ENCODE results near the gene ZC3H15.

ZC3H15 gene

DNA sequence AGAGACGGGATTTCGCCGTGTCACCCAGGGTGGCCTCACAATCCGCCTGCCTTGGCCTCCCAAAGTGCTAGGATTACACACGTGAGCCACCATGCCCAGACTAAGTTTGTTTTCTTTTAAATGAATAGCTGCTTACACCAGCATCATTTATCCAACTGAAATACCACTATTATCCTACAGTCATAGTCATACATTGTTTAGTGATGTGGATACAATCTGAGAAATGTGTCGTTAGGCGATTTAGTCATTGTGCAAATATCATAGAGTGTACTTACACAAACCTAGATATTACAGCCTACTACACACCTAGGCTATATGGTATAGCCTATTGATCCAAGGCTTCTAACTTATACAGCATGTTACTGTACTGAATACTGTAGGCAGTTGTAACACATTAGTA lies 10.3 kb downstream of the ZC3H15 start:
- no peak for DNase-seq (ENCODE audit: low read depth)
- H3K4me3 ChIP-seq (ENCODE audit: low read depth, low read length), result no peak overlapping the region
- TF ChIP-seq, protein P1, sequence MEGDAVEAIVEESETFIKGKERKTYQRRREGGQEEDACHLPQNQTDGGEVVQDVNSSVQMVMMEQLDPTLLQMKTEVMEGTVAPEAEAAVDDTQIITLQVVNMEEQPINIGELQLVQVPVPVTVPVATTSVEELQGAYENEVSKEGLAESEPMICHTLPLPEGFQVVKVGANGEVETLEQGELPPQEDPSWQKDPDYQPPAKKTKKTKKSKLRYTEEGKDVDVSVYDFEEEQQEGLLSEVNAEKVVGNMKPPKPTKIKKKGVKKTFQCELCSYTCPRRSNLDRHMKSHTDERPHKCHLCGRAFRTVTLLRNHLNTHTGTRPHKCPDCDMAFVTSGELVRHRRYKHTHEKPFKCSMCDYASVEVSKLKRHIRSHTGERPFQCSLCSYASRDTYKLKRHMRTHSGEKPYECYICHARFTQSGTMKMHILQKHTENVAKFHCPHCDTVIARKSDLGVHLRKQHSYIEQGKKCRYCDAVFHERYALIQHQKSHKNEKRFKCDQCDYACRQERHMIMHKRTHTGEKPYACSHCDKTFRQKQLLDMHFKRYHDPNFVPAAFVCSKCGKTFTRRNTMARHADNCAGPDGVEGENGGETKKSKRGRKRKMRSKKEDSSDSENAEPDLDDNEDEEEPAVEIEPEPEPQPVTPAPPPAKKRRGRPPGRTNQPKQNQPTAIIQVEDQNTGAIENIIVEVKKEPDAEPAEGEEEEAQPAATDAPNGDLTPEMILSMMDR (IDR thresholded peaks at IDR 0.05; ENCODE audit: control insufficient read depth, extremely low read depth, insufficient read depth), result no peak

DNA sequence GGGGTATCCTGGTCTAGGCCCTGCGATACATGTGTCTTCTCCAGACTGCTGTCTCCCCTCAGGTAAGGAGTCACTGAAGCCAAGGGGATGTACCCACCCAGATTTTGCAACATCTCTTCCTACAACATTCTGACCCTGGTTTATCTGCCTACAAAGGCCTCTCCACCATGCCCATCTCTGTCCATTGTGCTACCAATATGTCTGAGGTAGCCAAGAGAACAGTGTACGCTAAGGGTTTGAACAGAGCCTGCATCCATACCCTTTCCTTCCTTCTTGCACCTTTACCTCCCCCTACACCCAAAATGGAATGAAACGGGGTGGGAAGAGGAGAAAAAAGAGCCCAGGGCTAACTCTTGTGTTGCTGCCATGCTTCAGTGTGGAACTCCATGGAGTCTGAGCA lies 11.9 kb downstream of the ZC3H15 start:
- no peak overlapping the region for H3K4me3 ChIP-seq (ENCODE audit: low read depth, low read length)
- TF ChIP-seq, protein P1 (IDR thresholded peaks at IDR 0.05; ENCODE audit: control insufficient read depth, extremely low read depth, insufficient read depth), result no peak
- no peak for DNase-seq (ENCODE audit: low read depth)

DNA sequence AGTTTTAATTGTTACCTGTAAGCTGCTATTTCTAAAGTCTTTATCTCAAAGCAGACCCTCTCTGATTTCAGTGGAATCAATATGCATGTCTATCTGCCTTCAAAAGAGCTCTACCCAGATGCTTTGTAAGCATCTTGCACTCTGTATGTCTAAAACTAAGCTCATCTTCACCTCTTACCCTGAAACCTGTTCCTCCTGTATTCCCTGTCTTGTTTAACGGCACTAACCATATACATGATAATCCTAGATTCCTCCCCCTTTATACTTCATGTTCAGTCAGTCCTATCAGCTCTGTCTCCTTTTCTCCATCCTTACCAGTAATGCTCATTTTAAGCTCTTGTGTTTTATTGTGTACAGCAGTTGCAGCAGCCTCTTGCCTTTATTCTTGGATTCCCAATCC lies 12.8 kb downstream of the ZC3H15 start:
- TF ChIP-seq, protein P1 (IDR thresholded peaks at IDR 0.05; ENCODE audit: control insufficient read depth, extremely low read depth, insufficient read depth), result no peak
- peak; percentile 23 for DNase-seq (ENCODE audit: low read depth)
- H3K4me3 ChIP-seq (ENCODE audit: low read depth, low read length), result no peak overlapping the region

DNA sequence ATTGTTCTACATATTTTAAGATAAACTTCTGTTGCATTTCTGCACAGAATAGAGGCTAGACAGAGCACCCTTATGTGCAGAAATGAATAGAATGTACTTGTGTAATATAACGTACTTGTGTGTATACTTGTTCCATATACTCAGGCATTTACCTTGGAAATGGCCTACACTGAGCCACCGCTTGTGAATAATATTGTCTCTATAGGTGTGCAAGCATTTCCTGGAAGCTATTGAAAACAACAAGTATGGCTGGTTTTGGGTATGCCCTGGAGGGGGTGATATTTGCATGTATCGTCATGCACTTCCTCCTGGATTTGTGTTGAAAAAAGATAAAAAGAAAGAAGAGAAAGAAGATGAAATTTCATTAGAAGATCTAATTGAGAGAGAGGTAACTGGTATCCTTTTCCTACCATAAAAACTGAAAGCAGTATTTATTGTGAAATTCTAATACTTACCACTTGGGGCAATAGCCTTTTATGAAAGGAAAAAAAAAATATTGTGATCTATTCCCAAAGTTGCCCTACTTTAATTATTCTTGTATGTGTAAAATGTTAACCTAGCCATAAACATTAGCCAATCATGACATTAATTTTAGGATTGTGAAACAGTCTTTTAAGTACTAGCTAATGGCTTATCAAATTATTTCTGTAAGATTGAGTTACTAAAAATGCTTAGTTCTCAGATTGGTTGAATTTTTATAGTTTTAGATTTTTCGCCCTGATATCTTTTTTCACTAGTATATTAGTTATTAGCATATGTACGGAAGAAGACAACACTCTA lies 18.0 kb downstream of the ZC3H15 start:
- no peak for DNase-seq (ENCODE audit: low read depth)
- no peak overlapping the region for H3K4me3 ChIP-seq (ENCODE audit: low read depth, low read length)
- TF ChIP-seq, protein P1 (IDR thresholded peaks at IDR 0.05; ENCODE audit: control insufficient read depth, extremely low read depth, insufficient read depth), result peak; percentile 40

DNA sequence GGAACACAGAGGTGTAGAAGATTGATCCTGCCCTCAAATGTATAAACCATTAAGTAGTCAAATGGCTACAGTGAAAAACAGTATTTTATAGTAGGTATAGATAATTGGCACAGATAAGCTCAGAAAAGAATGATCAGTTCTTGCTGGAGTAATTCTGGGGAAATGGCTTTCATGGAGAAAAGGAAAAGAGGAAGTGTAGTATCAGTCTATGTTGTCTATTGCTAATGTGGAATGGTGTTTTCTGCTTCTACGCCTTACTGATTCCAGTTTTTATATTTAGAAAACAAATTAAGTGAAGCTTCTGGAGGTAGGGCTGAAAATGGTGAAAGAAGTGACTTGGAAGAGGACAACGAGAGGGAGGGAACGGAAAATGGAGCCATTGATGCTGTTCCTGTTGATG lies 22.2 kb downstream of the ZC3H15 start:
- DNase-seq (ENCODE audit: low read depth), result no peak
- no peak overlapping the region for H3K4me3 ChIP-seq (ENCODE audit: low read depth, low read length)
- TF ChIP-seq, protein P1 (IDR thresholded peaks at IDR 0.05; ENCODE audit: control insufficient read depth, extremely low read depth, insufficient read depth), result no peak

DNA sequence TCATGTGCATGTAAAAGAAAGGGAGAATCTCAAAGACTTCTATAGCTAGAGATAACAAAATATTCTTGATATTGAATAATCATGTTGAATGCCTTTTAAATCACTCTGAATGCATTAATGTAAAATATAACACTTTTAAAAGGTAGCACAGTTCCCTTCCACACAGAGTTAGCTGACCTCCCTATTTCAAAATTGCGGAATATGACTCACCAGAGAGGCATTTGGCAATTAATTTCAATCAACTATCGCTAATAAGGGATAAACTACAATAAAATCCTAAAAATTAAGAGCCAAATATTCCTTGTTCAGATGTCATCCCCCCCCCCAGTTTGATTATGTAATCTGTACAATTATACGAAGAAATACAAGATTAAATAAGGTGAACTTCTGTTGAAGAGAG lies 29.3 kb downstream of the ZC3H15 start:
- no peak for DNase-seq (ENCODE audit: low read depth)
- TF ChIP-seq, protein P1 (IDR thresholded peaks at IDR 0.05; ENCODE audit: control insufficient read depth, extremely low read depth, insufficient read depth), result no peak
- no peak overlapping the region for H3K4me3 ChIP-seq (ENCODE audit: low read depth, low read length)

DNA sequence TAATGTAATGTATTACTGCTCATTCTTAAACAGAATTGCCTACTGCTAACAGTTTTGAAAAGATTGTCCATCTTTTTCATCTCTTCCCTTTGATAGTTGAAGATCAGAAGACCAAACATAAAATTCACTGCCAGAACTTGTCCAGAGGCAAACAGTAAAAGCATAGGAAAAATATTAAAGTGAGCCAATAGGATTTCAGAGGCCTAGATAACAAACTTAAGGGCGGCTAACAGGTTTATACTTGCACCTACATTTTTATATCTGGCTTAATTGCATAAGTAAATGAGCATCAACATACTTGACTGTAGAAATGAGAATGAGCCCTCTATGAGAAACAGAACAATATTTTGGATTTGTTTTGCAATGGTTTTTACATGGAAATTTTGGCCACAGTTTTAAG lies 30.3 kb downstream of the ZC3H15 start:
- peak; percentile 36 for DNase-seq (ENCODE audit: low read depth)
- H3K4me3 ChIP-seq (ENCODE audit: low read depth, low read length), result no peak overlapping the region
- TF ChIP-seq, protein P1 (IDR thresholded peaks at IDR 0.05; ENCODE audit: control insufficient read depth, extremely low read depth, insufficient read depth), result no peak
